Body of pancreas (tissue), 4 donors: ENCODE data around the gene ARHGEF7. TPM values are rescaled to one million over a fixed set of nuclear protein-coding genes. Genes with fewer than 3 reads are reported as not detected.

Experiments used
- ATAC-seq: fragments of 150-250 bp; one replicate; pipeline ENCODE4 v1.9.1; 2016
- DNase-seq, 4 donors: peaks; one replicate each; pipeline ENCODE4 v3.0.0-alpha.2; 2019
- H3K27ac ChIP-seq, 4 donors: fragments of 200-600 bp; sonication (generic); 1 replicate in 3 of 4; 2 replicates in 1 of 4; pipeline versions ENCODE4 v1.5.1 to v1.6.1; 2016 to 2019; ENCODE audit warnings: mild to moderate bottlenecking in 1 of 4, mixed read lengths in 1 of 4, moderate library complexity in 1 of 4
- H3K27me3 ChIP-seq, 2 donors: fragments of 200-600 bp; sonication (generic); one replicate each; pipeline ENCODE4 v1.6.0; 2016; ENCODE audit warnings: mild to moderate bottlenecking in 1 of 2
- H3K36me3 ChIP-seq, 2 donors: fragments of 200-600 bp; sonication (generic); replicated peaks in 1 of 2; 2 replicates each; pipeline ENCODE4 v1.5.1; 2016; ENCODE audit warnings: low read depth in 2 of 2; ENCODE audit not compliant: insufficient read depth in 1 of 2
- H3K4me1 ChIP-seq: fragments of 200-600 bp; sonication (generic); one replicate; pipeline ENCODE4 v1.6.0; 2016
- H3K4me3 ChIP-seq, 2 donors: fragments of 200-600 bp; sonication (generic); 1 replicate in 1 of 2; 2 replicates in 1 of 2; pipeline ENCODE4 v1.5.1; 2016 to 2019
- H3K9me3 ChIP-seq, 3 donors: fragments of 200-600 bp; sonication (generic); 1 replicate in 2 of 3; 2 replicates in 1 of 3; pipeline ENCODE4 v1.5.1; 2016
- CTCF ChIP-seq, 7 experiments: fragments of 450-650 bp in 4 of 7; fragments of 200-600 bp in 3 of 7; sonication (generic) in 3 of 7; IDR thresholded peaks; one replicate each; pipeline ENCODE4 v1.5.1; 2016 to 2019; ENCODE audit warnings: antibody characterized with exemption in 7 of 7
- POLR2A ChIP-seq, 3 donors: fragments of 450-650 bp; IDR thresholded peaks; one replicate each; pipeline ENCODE4 v1.6.1; 2016; ENCODE audit warnings: antibody characterized with exemption in 3 of 3, mild to moderate bottlenecking in 2 of 3
- WGBS, 2 donors: methylation state at CpG; one replicate each; pipeline ENCODE4 v1.1.5; 2017; 5-methylcytosine and 5-hydroxymethylcytosine counted together
- intact Hi-C: fragments of 100-400 bp; cut with DNase I; formaldehyde crosslinking; loops from one replicate; pipeline ENCODE4 v1.15.1; 2023
- total RNA-seq, 2 donors: library from RNA; depleted of rRNA; stranded (reverse); fragments of >200 nt; gene quantifications; one replicate each; pipeline ENCODE4 v1.1.0, GENCODE V29; 2016

Gene ARHGEF7
- total RNA-seq, 2 donors from 2014 or later: 27.5 to 81.4 TPM

- peaks cover 47% of the 10 kb centered on the region for H3K4me1 ChIP-seq
- 86 to 92% methylated on average over 3 of the region's 3 CpGs for WGBS, 2 donors
Observed at GRCh38 chr13:111159362-111160320, 44.5 kb downstream of the ARHGEF7 start.

GRCh38 chr13:111160648-111161047, 45.5 kb downstream of the ARHGEF7 start:
- H3K27me3 ChIP-seq: no peaks in the 10 kb centered on the region
- TF ChIP-seq CTCF (IDR thresholded peaks at IDR 0.05) (no peak), POLR2A (IDR thresholded peaks at IDR 0.05) (no peak)
- no peak overlapping the region for H3K4me3 ChIP-seq
- no peaks in the 10 kb centered on the region for H3K9me3 ChIP-seq
- WGBS, 2 donors: 94 to 95% methylated on average over 3 of the region's 3 CpGs
- peaks cover 38% of the 10 kb centered on the region for H3K4me1 ChIP-seq
- H3K27ac ChIP-seq: no peak overlapping the region
- intact Hi-C loops: no loop called here
- no peaks in the 10 kb centered on the region for H3K36me3 ChIP-seq
- no peak for DNase-seq
- no peak for ATAC-seq

More at GRCh38 chr13:111159362-111160320, 44.5 kb downstream of the ARHGEF7 start:
- H3K9me3 ChIP-seq: no peaks in the 10 kb centered on the region
- TF ChIP-seq CTCF (IDR thresholded peaks at IDR 0.05): no peak
- no peaks in the 10 kb centered on the region for H3K36me3 ChIP-seq
- DNase-seq (no peak), ATAC-seq (no peak)
- H3K4me3 ChIP-seq: no peak overlapping the region
- no peak overlapping the region for H3K27ac ChIP-seq
- intact Hi-C loops: no loop called here
- no peaks in the 10 kb centered on the region for H3K27me3 ChIP-seq

GRCh38 chr13:111161601-111162600, 46.8 kb downstream of the ARHGEF7 start:
- Histone ChIP-seq H3K27ac (no peak overlapping the region), H3K4me1 (peaks cover 36% of the 10 kb centered on the region), H3K9me3 (no peaks in the 10 kb centered on the region), H3K27me3 (no peaks in the 10 kb centered on the region), H3K36me3 (no peaks in the 10 kb centered on the region), H3K4me3 (no peak overlapping the region)
- WGBS, 2 donors: 82 to 87% methylated on average over 5 of the region's 5 CpGs
- intact Hi-C loops: no loop called here
- TF ChIP-seq POLR2A (IDR thresholded peaks at IDR 0.05): no peak
- ATAC-seq (no peak), DNase-seq (no peak)

GRCh38 chr13:111165241-111166010, 50.3 kb downstream of the ARHGEF7 start:
- H3K4me3 ChIP-seq: no peak overlapping the region
- intact Hi-C loops: no loop called here
- DNase-seq (no peak), ATAC-seq (no peak)
- 96 to 97% methylated on average over 10 of the region's 10 CpGs for WGBS, 2 donors
- H3K36me3 ChIP-seq: no peaks in the 10 kb centered on the region
- H3K27ac ChIP-seq: no peak overlapping the region
- no peaks in the 10 kb centered on the region for H3K27me3 ChIP-seq
- H3K9me3 ChIP-seq: no peaks in the 10 kb centered on the region
- peaks cover 25% of the 10 kb centered on the region for H3K4me1 ChIP-seq
- no peak for TF ChIP-seq POLR2A (IDR thresholded peaks at IDR 0.05)
- TF ChIP-seq CTCF (IDR thresholded peaks at IDR 0.05): no peak
